ENCODE measurements around the gene FADS1. TPM values are rescaled to one million over a fixed set of nuclear protein-coding genes. Genes with fewer than 3 reads are reported as not detected.

Gene FADS1
- total RNA-seq, 4 donors from 2014 or later: 20.8 to 37.4 (median 32.0) TPM

GRCh38 chr11:61750631-61751273, 66.1 kb downstream of the FADS1 start:
- WGBS, 2 donors (ENCODE audit: low coverage in 1 of 2): 93 to 94% methylated on average over 2 to 5 of the region's 5 CpGs
- Histone ChIP-seq H3K36me3 (no peaks in the 10 kb centered on the region), H3K4me1 (peaks cover 0 to 21% (median 11%) of the 10 kb centered on the region in 3 donors), H3K9me3 (no peaks in the 10 kb centered on the region), H3K4me3 (no peak overlapping the region), H3K27ac (no peak overlapping the region), H3K27me3 (peaks cover 46% of the 10 kb centered on the region)
- ATAC-seq: no peak
- TF ChIP-seq EP300 (IDR thresholded peaks at IDR 0.05): no peak
- TF ChIP-seq CTCF (IDR thresholded peaks at IDR 0.05): no peak
- TF ChIP-seq POLR2AphosphoS5 (IDR thresholded peaks at IDR 0.05): no peak
- TF ChIP-seq POLR2A (IDR thresholded peaks at IDR 0.05): no peak

Other genes starting within 250 kb of the FADS1 start
- 1 to 10 TPM; 1.8 to 3.7 (median 3.1) TPM for gene SYT7, start 235.9 kb downstream of the FADS1 start, total RNA-seq
- gene DAGLA, start 136.6 kb downstream of the FADS1 start, total RNA-seq: 1 to 10 TPM; 1.5 to 5.6 (median 3.4) TPM
- gene MYRF, start 64.4 kb downstream of the FADS1 start, total RNA-seq: under 1 TPM; 0.10 to 0.78 (median 0.19) TPM
- gene TMEM258, start 24.4 kb downstream of the FADS1 start, total RNA-seq: 10 to 100 TPM; 31.4 to 36.7 (median 33.3) TPM
- 10 to 100 TPM in 1 of 4 donors, 1 to 10 TPM in 3; 7.1 to 14.2 (median 8.1) TPM for gene FEN1, start 24.1 kb downstream of the FADS1 start, total RNA-seq
- 10 to 100 TPM; 17.6 to 40.0 (median 33.4) TPM for gene FADS2, start 11.3 kb upstream of the FADS1 start, total RNA-seq
- 10 to 100 TPM; 41.6 to 81.6 (median 60.5) TPM for gene FADS3, start 74.5 kb upstream of the FADS1 start, total RNA-seq
- 10 to 100 TPM; 11.5 to 22.1 (median 14.7) TPM for gene RAB3IL1, start 100.6 kb upstream of the FADS1 start, total RNA-seq
- 1 to 10 TPM; 3.0 to 4.0 (median 3.4) TPM for gene BEST1, start 133.3 kb upstream of the FADS1 start, total RNA-seq
- 1,000 to 10,000 TPM; 1,945 to 2,292 (median 2,070) TPM for gene FTH1, start 150.6 kb upstream of the FADS1 start, total RNA-seq